NB4 (cell line): ENCODE measurements around the gene LNX2.

Source experiments
- DNase-seq: peaks from one replicate; pipeline ENCODE4 v3.0.0; 2010; ENCODE audit warnings: low read depth
- H3K4me3 ChIP-seq: one replicate; pipeline ENCODE4 v1.5.1; 2011; ENCODE audit warnings: mild to moderate bottlenecking, low read depth, low read length, moderate library complexity
- MYC ChIP-seq: IDR thresholded peaks from 2 replicates; pipeline ENCODE4 v1.6.1; 2011; ENCODE audit warnings: low read depth, low read length
- POLR2A ChIP-seq: IDR thresholded peaks from 2 replicates; pipeline ENCODE4 v1.6.1; 2011; ENCODE audit warnings: mild to moderate bottlenecking; ENCODE audit not compliant: insufficient read length; ENCODE audit errors: extremely low read depth
- TF ChIP-seq, protein P1 (sequence below): IDR thresholded peaks from one replicate; pipeline ENCODE4 v1.5.1; 2012; ENCODE audit warnings: low read depth, low read length
- TF ChIP-seq, protein P2 (sequence below): IDR thresholded peaks from 2 replicates; pipeline ENCODE4 v1.6.1; 2011; ENCODE audit warnings: low read depth, low read length

The LNX2 gene

DNA sequence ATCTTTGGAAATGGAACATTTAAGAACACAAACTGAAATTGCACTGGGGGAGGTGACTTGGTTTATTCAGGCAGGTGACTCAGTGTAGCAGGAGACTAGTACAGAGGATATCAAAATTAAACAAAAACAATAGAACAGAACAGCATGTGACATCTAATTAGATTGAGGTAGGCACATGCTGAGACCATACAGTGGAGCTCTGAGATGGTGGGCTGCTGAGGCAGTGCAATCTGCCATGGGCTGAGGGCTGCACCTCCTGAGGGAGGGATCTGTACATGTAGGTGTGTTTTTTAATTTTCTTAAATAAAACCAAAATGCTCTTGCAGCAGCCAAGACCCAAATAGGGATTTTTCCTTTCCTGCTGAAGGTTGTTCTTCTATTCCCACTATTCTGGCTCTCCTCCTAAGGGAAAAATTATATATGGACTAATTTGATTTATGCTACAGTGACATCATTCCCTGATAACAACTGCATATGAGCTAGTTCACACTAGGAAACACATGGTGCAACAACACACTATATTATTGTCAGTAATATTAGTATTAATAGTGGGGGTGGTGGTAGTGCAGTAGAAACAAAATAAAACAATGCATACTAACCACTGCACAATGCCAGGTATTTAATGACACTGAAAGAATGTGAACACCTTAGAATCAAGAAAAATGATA, 48.0 kb downstream of the LNX2 start:
- DNase-seq, result no peak
- TF ChIP-seq, protein P1, sequence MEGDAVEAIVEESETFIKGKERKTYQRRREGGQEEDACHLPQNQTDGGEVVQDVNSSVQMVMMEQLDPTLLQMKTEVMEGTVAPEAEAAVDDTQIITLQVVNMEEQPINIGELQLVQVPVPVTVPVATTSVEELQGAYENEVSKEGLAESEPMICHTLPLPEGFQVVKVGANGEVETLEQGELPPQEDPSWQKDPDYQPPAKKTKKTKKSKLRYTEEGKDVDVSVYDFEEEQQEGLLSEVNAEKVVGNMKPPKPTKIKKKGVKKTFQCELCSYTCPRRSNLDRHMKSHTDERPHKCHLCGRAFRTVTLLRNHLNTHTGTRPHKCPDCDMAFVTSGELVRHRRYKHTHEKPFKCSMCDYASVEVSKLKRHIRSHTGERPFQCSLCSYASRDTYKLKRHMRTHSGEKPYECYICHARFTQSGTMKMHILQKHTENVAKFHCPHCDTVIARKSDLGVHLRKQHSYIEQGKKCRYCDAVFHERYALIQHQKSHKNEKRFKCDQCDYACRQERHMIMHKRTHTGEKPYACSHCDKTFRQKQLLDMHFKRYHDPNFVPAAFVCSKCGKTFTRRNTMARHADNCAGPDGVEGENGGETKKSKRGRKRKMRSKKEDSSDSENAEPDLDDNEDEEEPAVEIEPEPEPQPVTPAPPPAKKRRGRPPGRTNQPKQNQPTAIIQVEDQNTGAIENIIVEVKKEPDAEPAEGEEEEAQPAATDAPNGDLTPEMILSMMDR, result no peak
- no peak for TF ChIP-seq MYC
- TF ChIP-seq POLR2A, result no peak
- TF ChIP-seq, protein P2, sequence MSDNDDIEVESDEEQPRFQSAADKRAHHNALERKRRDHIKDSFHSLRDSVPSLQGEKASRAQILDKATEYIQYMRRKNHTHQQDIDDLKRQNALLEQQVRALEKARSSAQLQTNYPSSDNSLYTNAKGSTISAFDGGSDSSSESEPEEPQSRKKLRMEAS, result no peak
- H3K4me3 ChIP-seq, result no peak overlapping the region

DNA sequence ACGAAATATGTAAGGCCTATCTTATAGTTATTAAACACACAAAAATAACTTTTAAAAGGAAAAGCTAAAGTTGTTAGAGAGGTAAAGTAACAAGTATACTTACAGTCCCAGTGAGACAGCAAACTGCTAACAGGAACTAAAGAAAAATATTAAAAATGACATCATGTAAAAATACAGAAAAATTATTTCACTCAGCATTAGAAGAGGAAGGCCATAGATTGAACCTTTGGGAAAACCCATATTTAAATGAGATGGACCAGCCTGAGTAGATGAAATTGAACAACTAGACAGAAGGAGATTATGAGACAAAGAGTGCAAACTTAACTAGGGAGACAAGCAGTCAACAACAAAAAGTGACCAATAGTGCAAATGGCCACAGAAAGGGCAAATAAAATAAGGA, 49.4 kb downstream of the LNX2 start:
- H3K4me3 ChIP-seq, result no peak overlapping the region
- TF ChIP-seq, protein P2, result no peak
- TF ChIP-seq, protein P1, result no peak
- no peak for TF ChIP-seq MYC
- no peak for TF ChIP-seq POLR2A
- no peak for DNase-seq

DNA sequence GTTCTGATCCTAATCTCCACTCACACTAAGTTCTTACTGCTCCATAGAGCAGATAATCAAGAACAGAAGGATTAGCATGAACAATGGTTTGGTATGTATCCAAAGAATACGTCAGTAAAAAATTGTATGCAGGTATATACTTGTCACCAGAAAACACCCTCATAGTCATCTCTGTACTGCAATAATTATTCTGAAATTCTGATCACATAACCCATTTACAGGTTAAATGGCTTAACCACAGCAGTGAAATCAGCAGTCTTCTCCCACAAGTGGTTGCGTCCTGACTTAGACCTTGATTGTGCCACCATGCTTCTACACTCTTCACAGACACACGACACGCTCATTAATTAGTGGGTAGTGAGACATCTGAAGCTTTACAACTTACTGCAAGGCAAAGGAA, 50.9 kb downstream of the LNX2 start:
- TF ChIP-seq POLR2A (no peak), MYC (no peak)
- TF ChIP-seq, protein P2, result no peak
- TF ChIP-seq, protein P1, result no peak
- DNase-seq, result no peak
- H3K4me3 ChIP-seq, result no peak overlapping the region

DNA sequence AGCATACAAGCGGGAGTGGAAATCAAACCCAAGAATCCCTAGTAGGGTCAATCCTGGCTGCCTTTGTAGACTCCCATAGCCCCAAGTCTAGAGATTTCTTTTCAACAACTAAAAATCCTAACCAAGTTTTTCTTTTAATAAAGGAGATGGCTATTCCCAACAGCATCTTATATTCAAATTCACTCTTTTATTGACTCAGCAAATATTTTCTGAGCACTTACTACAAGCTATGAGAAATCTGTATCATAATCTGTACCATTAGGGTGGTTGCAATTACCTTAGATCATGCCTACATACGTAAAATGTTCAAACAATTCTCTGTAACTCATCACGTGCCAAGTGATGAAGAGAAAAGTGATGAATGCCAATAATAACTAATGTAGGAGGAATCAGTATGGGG, 54.5 kb downstream of the LNX2 start:
- H3K4me3 ChIP-seq, result no peak overlapping the region
- TF ChIP-seq, protein P2, result no peak
- no peak for TF ChIP-seq MYC
- TF ChIP-seq POLR2A, result no peak
- TF ChIP-seq, protein P1, result no peak

DNA sequence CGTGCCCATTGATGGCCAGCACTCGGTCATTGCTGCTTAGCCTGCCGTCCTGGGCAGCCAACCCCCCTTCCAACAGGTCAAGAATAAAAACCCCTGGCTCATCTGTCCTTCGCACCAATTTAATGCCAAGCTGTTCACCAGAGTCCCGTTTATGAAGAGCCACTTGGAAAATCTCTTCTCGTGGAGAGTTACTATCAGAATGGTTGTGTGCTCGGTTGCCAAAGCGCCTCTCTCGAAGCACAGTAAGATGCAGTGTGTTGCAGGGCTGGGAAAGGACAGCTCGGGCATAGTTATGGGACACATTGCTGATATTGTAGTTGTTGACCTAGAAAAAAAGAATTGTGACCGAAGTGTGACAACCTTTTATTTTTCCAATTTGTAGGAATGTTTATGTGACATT, 57.9 kb downstream of the LNX2 start:
- no peak overlapping the region for H3K4me3 ChIP-seq
- TF ChIP-seq POLR2A, result no peak
- TF ChIP-seq, protein P1, result no peak
- TF ChIP-seq, protein P2, result no peak
- no peak for TF ChIP-seq MYC
- DNase-seq, result no peak

More for the DNA sequence above, 54.5 kb downstream of the LNX2 start:
- DNase-seq, result no peak

DNA sequence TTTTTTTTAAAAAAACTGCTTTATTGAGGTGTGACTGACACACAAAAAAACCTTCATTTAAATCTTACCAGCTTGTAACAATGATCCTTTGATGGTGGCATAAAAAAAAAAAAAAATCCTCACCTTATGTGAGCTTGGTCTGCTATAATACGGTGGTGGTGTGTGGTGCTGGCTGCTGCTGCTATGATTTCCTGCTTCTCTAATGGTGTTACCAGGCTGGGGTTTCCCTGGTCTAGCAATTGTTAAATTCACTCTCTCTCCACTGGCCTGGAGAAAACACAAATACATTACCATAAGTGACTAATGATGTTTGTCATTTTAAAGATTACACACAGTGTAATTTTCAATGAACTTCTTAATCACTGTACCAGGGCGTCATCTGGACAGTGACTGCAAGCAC, 60.6 kb downstream of the LNX2 start:
- DNase-seq, result no peak
- no peak for TF ChIP-seq MYC
- TF ChIP-seq, protein P2, result no peak
- no peak for TF ChIP-seq POLR2A
- TF ChIP-seq, protein P1, result no peak
- H3K4me3 ChIP-seq, result no peak overlapping the region
